Effector memory CD8-positive, alpha-beta T cell (primary cell): Measurements from ENCODE around the gene SH3D19.

Experiments used
- ATAC-seq: fragments of 150-1000 bp; cut with Tn5 transposase; replicated peaks from 2 replicates; pipeline ENCODE4 v1.10.0; 2021; ENCODE audit warnings: mild to moderate bottlenecking, moderate library complexity
- DNase-seq, 3 experiments: peaks; one replicate each; pipeline ENCODE4 v3.0.0; 2021
- H3K27ac Mint-ChIP-seq, 2 donors: one replicate each; pipeline ENCODE4 v1.8.0; 2022; ENCODE audit warnings: mild to moderate bottlenecking in 2 of 2, mixed read lengths in 2 of 2, moderate library complexity in 2 of 2
- H3K27me3 Mint-ChIP-seq, 2 donors: one replicate each; pipeline ENCODE4 v1.8.0; 2022; ENCODE audit warnings: mixed read lengths in 2 of 2
- H3K36me3 Mint-ChIP-seq: one replicate; pipeline ENCODE4 v1.8.0; 2022; ENCODE audit warnings: mild to moderate bottlenecking, moderate library complexity, mixed read lengths; ENCODE audit not compliant: insufficient read depth
- H3K4me1 Mint-ChIP-seq, 2 donors: one replicate each; pipeline ENCODE4 v1.8.0; 2022; ENCODE audit warnings: low read depth in 2 of 2, mixed read lengths in 2 of 2
- H3K4me3 Mint-ChIP-seq, 2 donors: one replicate each; pipeline ENCODE4 v1.8.0; 2022; ENCODE audit warnings: mild to moderate bottlenecking in 2 of 2, mixed read lengths in 2 of 2, moderate library complexity in 2 of 2
- H3K9me3 Mint-ChIP-seq, 2 donors: one replicate each; pipeline ENCODE4 v1.8.0; 2022; ENCODE audit warnings: mixed read lengths in 2 of 2
- total RNA-seq, 9 experiments: gene quantifications; one replicate each; lab custom pipeline; 2026; lab: John Stamatoyannopoulos, UW

SH3D19 gene
- total RNA-seq, result 0.21 to 5.4 (median 0.59) reads per million in 9 experiments

GRCh38 chr4:151325111-151325948 lies at the start of gene SH3D19:
SH3D19 (minus strand) TSS chr4:151325605; CDS start chr4:151325352, 253 bp downstream.
- H3K9me3 Mint-ChIP-seq, result no peaks in the 10 kb centered on the region
- DNase-seq, result no peak

GRCh38 chr4:151362404-151363164 lies 37.2 kb upstream of the SH3D19 start:
- Mint-ChIP-seq H3K9me3 (no peaks in the 10 kb centered on the region), H3K36me3 (no peaks in the 10 kb centered on the region), H3K4me1 (peaks cover 0 to 8% of the 10 kb centered on the region in 2 donors), H3K27me3 (peaks cover 16 to 27% of the 10 kb centered on the region in 2 donors), H3K27ac (no peak overlapping the region), H3K4me3 (no peak overlapping the region)
- peak; percentile 60 to 64 (median 61) for DNase-seq
- ATAC-seq, result peak; percentile 99

More at GRCh38 chr4:151325111-151325948, at the start of gene SH3D19:
- Mint-ChIP-seq H3K36me3 (no peaks in the 10 kb centered on the region), H3K4me3 (peak within 1 kb of the TSS; percentile 64 to 70), H3K27me3 (peaks cover 60 to 70% of the 10 kb centered on the region in 2 donors), H3K27ac (no peak within 1 kb of the TSS), H3K4me1 (peaks cover 3 to 4% of the 10 kb centered on the region in 2 donors)
- no peak for ATAC-seq

DNA sequence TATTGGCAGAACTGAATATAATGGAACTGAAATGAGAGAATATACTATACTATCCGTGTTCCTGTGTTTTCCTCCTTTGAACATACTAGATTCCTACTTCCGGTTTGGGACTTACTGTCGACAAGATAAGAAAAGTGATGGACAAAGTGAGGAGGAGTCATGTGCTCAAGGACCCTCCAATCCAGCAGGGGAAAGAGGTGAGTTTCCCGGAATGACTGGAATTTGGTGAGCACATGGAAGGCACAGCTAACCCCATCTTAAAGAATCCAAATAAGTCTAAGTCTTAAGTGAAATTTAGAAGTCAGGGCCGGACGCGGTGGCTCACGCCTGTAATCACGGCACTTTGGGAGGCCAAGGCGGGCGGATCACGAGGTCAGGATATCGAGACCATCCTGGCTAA lies 36.6 kb upstream of the SH3D19 start:
- Mint-ChIP-seq H3K4me3 (no peak overlapping the region), H3K27ac (no peak overlapping the region), H3K9me3 (no peaks in the 10 kb centered on the region), H3K36me3 (no peaks in the 10 kb centered on the region), H3K4me1 (peaks cover 0 to 8% of the 10 kb centered on the region in 2 donors), H3K27me3 (peaks cover 16 to 27% of the 10 kb centered on the region in 2 donors)
- ATAC-seq (no peak), DNase-seq (no peak)

DNA sequence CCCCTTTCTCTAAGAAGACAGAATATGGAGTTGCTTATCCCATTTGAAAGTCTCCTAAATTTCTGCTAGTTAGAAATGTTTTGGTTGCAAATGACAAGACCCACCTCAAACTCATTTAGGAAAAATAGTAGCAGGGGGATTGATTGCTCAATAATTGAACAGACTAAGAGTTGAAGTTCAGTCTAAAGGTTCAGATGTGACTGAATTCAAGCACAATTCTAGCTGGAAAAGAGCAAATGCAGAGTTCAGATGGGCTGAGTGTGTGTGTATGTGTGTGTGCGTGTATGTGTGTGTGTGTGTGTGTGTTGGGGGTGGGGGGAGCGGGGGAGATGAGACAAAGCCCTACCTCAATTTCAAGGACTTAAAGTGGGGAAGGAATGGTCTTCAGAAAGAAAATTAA lies 35.7 kb upstream of the SH3D19 start:
- Mint-ChIP-seq H3K4me1 (peaks cover 0 to 8% of the 10 kb centered on the region in 2 donors), H3K4me3 (no peak overlapping the region), H3K27me3 (peaks cover 17 to 32% of the 10 kb centered on the region in 2 donors), H3K9me3 (no peaks in the 10 kb centered on the region), H3K36me3 (no peaks in the 10 kb centered on the region), H3K27ac (no peak overlapping the region)
- ATAC-seq, result no peak
- no peak for DNase-seq

- Mint-ChIP-seq H3K27me3 (peaks cover 28 to 44% of the 10 kb centered on the region in 2 donors), H3K4me3 (no peak overlapping the region), H3K4me1 (peaks cover 0 to 8% of the 10 kb centered on the region in 2 donors), H3K9me3 (no peaks in the 10 kb centered on the region), H3K36me3 (no peaks in the 10 kb centered on the region), H3K27ac (no peak overlapping the region)
- ATAC-seq (no peak), DNase-seq (no peak)
Measured at GRCh38 chr4:151359576-151359975, 34.2 kb upstream of the SH3D19 start.

DNA sequence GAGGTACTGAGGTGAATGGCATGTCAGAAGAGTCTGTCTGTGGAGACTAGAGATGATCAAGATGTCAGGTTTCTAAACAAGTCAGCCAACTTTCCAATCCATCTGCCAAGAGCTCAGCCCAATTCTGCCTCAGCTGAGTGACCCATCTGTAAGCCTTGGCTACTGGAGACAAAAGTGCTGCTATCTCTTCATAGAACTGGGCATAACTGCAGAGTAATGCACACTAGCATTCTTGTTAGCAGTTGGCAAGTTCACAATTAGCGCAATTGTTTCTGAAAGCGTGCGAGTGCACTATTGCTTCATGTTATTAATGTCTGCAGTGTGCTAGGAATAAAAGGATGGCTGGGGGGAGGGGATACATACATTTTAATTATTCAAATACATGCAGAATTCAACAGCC lies 32.9 kb upstream of the SH3D19 start:
- Mint-ChIP-seq H3K4me1 (peaks cover 0 to 8% of the 10 kb centered on the region in 2 donors), H3K36me3 (no peaks in the 10 kb centered on the region), H3K27me3 (peaks cover 42 to 53% of the 10 kb centered on the region in 2 donors), H3K9me3 (no peaks in the 10 kb centered on the region), H3K4me3 (no peak overlapping the region), H3K27ac (no peak overlapping the region)
- ATAC-seq (no peak), DNase-seq (no peak)

GRCh38 chr4:151356510-151356909 lies 31.1 kb upstream of the SH3D19 start:
- no peak for DNase-seq

DNA sequence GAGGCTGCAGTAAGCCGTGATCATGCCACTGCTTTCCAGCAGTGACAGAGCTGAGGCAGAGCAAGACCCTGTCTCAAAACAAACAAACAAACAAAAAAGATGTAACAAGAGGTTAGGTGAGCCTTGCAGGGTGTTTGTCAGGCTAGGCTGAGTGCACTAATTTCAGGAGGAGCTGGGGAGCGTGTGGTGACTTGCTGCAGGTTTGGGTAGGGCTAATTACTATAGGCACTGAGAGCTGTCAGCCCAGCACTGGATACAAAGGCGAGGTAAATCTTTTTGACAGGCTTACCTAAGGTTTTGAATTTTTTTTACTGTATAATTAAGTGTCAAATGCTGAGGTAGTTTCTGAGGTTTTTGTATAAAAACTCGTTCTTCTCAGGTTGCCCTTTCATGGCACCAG lies 29.8 kb upstream of the SH3D19 start:
- no peaks in the 10 kb centered on the region for H3K36me3 Mint-ChIP-seq
- no peak for DNase-seq

More at GRCh38 chr4:151356510-151356909, 31.1 kb upstream of the SH3D19 start:
- peaks cover 45 to 46% of the 10 kb centered on the region in 2 donors for H3K27me3 Mint-ChIP-seq
- H3K9me3 Mint-ChIP-seq, result no peaks in the 10 kb centered on the region
- H3K36me3 Mint-ChIP-seq, result no peaks in the 10 kb centered on the region
- H3K4me1 Mint-ChIP-seq, result no peaks in the 10 kb centered on the region
- ATAC-seq, result no peak
- no peak overlapping the region for H3K27ac Mint-ChIP-seq
- no peak overlapping the region for H3K4me3 Mint-ChIP-seq

DNA sequence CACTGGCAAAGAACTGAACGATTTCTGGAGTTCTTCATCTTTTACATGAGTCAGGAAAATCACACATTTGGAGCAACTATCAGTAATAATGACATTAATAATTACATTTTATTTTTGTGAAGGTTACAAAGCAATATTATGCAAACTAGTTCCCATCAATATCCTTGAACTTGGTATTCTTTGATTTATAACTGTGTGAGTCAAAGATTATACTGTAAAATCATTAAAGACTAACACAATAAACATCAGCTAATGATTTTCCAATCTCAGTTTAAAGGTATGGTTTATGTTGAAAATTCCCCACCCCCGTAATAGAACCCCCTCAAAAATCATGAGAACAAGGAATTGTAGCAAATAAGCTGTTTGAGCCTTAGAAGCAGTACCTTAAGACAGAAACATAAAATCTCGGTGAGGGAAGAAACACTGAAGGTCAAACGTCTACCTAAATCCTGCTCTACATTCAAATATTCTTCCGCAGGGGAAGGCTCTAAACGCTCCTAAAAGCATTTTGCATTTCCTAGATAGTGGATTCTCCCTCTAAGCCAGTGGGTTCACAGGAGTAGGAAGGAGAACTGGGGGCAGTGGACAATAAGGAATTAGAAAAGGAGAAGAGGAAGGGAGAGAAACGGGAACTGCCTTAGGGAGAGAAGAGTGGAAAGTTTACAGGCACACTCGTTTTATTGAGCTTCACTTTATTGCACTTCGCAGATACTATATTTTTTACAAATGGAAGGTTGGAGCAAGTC lies 22.3 kb upstream of the SH3D19 start:
- no peak for DNase-seq
- Mint-ChIP-seq H3K4me1 (no peaks in the 10 kb centered on the region), H3K36me3 (no peaks in the 10 kb centered on the region), H3K9me3 (no peaks in the 10 kb centered on the region), H3K4me3 (no peak overlapping the region), H3K27me3 (peaks cover 36 to 47% of the 10 kb centered on the region in 2 donors), H3K27ac (no peak overlapping the region)
- ATAC-seq, result no peak

More for the DNA sequence above, 29.8 kb upstream of the SH3D19 start:
- Mint-ChIP-seq H3K9me3 (no peaks in the 10 kb centered on the region), H3K27ac (no peak overlapping the region), H3K27me3 (peaks cover 43 to 45% of the 10 kb centered on the region in 2 donors), H3K4me1 (no peaks in the 10 kb centered on the region), H3K4me3 (no peak overlapping the region)
- no peak for ATAC-seq

GRCh38 chr4:151344948-151345347 lies 19.5 kb upstream of the SH3D19 start:
- H3K4me1 Mint-ChIP-seq, result no peaks in the 10 kb centered on the region
- H3K27ac Mint-ChIP-seq, result no peak overlapping the region
- no peaks in the 10 kb centered on the region for H3K36me3 Mint-ChIP-seq
- ATAC-seq (no peak), DNase-seq (no peak)
- no peaks in the 10 kb centered on the region for H3K9me3 Mint-ChIP-seq
- H3K4me3 Mint-ChIP-seq, result no peak overlapping the region
- H3K27me3 Mint-ChIP-seq, result peaks cover 38 to 52% of the 10 kb centered on the region in 2 donors

DNA sequence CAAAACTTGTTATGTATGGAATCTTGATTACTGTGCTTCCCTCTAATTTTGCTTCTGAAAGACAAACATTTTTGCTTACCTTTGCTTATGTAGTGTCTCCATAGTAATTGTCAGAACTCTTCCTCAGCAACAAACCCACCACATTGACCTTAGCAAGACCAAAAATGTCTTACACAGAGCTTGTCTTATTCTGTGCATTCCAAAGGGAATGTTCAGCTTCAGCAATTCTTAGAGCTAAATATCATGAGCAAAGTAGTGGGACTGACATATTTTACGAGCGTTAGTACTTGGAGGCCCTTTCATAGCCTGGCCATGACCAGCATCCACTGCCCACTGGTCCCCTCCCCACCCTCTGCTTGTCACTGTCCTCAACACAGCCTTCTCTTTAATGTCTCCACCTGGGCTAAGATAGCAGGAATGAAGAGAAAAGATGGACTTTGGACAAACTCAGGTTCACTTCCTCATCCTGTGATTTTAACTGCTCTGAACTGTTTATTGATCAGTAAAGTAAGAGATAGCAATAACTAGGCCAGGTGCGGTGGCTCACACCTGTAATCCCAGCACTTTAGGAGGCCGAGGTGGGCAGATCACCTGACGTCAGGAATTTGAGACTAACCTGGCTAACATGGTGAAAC lies 15.5 kb upstream of the SH3D19 start:
- no peak overlapping the region for H3K27ac Mint-ChIP-seq
- H3K4me1 Mint-ChIP-seq, result no peaks in the 10 kb centered on the region
- H3K4me3 Mint-ChIP-seq, result no peak overlapping the region
- no peaks in the 10 kb centered on the region for H3K9me3 Mint-ChIP-seq
- ATAC-seq (no peak), DNase-seq (no peak)
- H3K27me3 Mint-ChIP-seq, result peaks cover 42 to 52% of the 10 kb centered on the region in 2 donors
- H3K36me3 Mint-ChIP-seq, result no peaks in the 10 kb centered on the region

DNA sequence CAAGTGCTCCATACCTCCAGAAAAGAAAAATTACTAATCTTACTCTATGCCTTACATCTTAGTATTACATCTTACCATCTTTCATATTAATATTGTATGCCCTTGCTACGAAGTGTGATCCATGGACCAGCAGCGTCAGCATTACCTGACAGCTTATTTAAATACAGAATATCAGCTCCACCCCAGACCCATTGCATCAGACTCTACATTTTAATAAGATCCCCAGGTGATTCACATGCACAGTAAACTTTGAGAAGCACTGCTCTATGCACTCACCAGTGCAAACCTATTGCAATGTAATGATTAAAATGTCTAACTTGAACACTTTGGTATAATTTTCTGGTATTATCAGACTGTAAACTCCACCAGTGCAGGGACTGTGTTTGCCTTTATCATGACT lies 14.1 kb upstream of the SH3D19 start:
- ATAC-seq (no peak), DNase-seq (no peak)
- peaks cover 38 to 43% of the 10 kb centered on the region in 2 donors for H3K27me3 Mint-ChIP-seq
- no peak overlapping the region for H3K4me3 Mint-ChIP-seq
- H3K27ac Mint-ChIP-seq, result no peak overlapping the region
- H3K9me3 Mint-ChIP-seq, result no peaks in the 10 kb centered on the region
- H3K36me3 Mint-ChIP-seq, result no peaks in the 10 kb centered on the region
- H3K4me1 Mint-ChIP-seq, result no peaks in the 10 kb centered on the region
